Gastrocnemius medialis (tissue), 4 donors: ENCODE results near the gene LRIG1.

Experiments used
- POLR2A ChIP-seq, 2 donors: fragments of 450-650 bp; IDR thresholded peaks; one replicate each; pipeline ENCODE4 v1.6.1; 2017; ENCODE audit warnings: antibody characterized with exemption in 2 of 2, mild to moderate bottlenecking in 2 of 2, moderate library complexity in 2 of 2
- TF ChIP-seq, protein P1 (sequence below), 5 experiments: fragments of 450-650 bp in 3 of 5; fragments of 200-600 bp in 2 of 5; sonication (generic) in 2 of 5; IDR thresholded peaks in 4 of 5; conservative IDR thresholded peaks in 1 of 5; 1 replicate in 4 of 5; 2 replicates in 1 of 5; pipeline ENCODE4 v1.5.1; 2016 to 2019; ENCODE audit warnings: antibody characterized with exemption in 5 of 5, mild to moderate bottlenecking in 3 of 5, moderate library complexity in 3 of 5

GRCh38 chr3:66342717-66343356, 158.0 kb downstream of the LRIG1 start:
- TF ChIP-seq, protein P1, sequence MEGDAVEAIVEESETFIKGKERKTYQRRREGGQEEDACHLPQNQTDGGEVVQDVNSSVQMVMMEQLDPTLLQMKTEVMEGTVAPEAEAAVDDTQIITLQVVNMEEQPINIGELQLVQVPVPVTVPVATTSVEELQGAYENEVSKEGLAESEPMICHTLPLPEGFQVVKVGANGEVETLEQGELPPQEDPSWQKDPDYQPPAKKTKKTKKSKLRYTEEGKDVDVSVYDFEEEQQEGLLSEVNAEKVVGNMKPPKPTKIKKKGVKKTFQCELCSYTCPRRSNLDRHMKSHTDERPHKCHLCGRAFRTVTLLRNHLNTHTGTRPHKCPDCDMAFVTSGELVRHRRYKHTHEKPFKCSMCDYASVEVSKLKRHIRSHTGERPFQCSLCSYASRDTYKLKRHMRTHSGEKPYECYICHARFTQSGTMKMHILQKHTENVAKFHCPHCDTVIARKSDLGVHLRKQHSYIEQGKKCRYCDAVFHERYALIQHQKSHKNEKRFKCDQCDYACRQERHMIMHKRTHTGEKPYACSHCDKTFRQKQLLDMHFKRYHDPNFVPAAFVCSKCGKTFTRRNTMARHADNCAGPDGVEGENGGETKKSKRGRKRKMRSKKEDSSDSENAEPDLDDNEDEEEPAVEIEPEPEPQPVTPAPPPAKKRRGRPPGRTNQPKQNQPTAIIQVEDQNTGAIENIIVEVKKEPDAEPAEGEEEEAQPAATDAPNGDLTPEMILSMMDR (IDR thresholded peaks at IDR 0.05 in 4 of 5, conservative IDR thresholded peaks at IDR 0.05 in 1 of 5): no peak
- TF ChIP-seq POLR2A (IDR thresholded peaks at IDR 0.05): no peak
